IMR-90 (cell line): Measurements from ENCODE around the gene NAA15. TPM values are rescaled to one million over a fixed set of nuclear protein-coding genes. Genes with fewer than 3 reads are reported as not detected.

Experiments
- ATAC-seq: fragments of 200-7000 bp; cut with Tn5 transposase; 2 replicates; pipeline ENCODE4 v1.9.1; 2020; ENCODE audit warnings: low read depth, mild to moderate bottlenecking, moderate library complexity
- BruUV-seq: library from RNA; stranded (reverse); fragments of 400-500 nt; replicated peaks from 2 replicates; lab custom pipeline; 2021; lab: Mats Ljungman, UMichigan
- CTCF ChIA-PET: fragments of 300-600 bp; formaldehyde crosslinking; extraction: SDS; loops from one replicate; lab custom pipeline; 2021; ENCODE audit warnings: antibody characterized with exemption; lab: Yijun Ruan, JAX
- POLR2A ChIA-PET: fragments of 300-600 bp; sonication (Branson Sonifier 250); formaldehyde crosslinking; loops from one replicate; lab custom pipeline; 2022; ENCODE audit warnings: antibody characterized with exemption; ENCODE audit not compliant: unreplicated experiment; lab: Charles Lee
- DNase-seq: peaks from one replicate; pipeline ENCODE4 v3.0.0; 2013
- H2AFZ ChIP-seq: replicated peaks from 2 replicates; pipeline ENCODE3; 2013; ENCODE audit warnings: low read length, mild to moderate bottlenecking; ENCODE audit not compliant: poor library complexity
- H2AK5ac ChIP-seq: 2 replicates; pipeline ENCODE4 v1.6.1; 2013; ENCODE audit warnings: low read depth, low read length, inconsistent platforms
- H2AK9ac ChIP-seq: replicated peaks from 2 replicates; pipeline ENCODE3; 2013; ENCODE audit warnings: mild to moderate bottlenecking, low read depth, low read length, moderate library complexity; ENCODE audit not compliant: poor library complexity
- H2BK120ac ChIP-seq: 2 replicates; pipeline ENCODE4 v1.6.1; 2013; ENCODE audit warnings: low read depth, low read length, inconsistent platforms
- H2BK15ac ChIP-seq: 3 replicates; pipeline ENCODE4 v1.6.1; 2013; ENCODE audit warnings: low read depth, low read length, inconsistent platforms
- H2BK20ac ChIP-seq: 2 replicates; pipeline ENCODE4 v1.6.1; 2013; ENCODE audit warnings: low read depth, mild to moderate bottlenecking, inconsistent platforms, low read length, moderate library complexity
- H2BK5ac ChIP-seq: 2 replicates; pipeline ENCODE4 v1.6.1; 2013; ENCODE audit warnings: mild to moderate bottlenecking, low read depth, low read length, inconsistent platforms; ENCODE audit not compliant: poor library complexity, severe bottlenecking
- H3K14ac ChIP-seq: replicated peaks from 2 replicates; pipeline ENCODE4 v1.6.1; 2013; ENCODE audit warnings: low read depth, low read length, inconsistent platforms
- H3K18ac ChIP-seq: 2 replicates; pipeline ENCODE4 v1.6.1; 2013; ENCODE audit warnings: low read depth, low read length, control low read depth
- H3K23ac ChIP-seq: 2 replicates; pipeline ENCODE4 v1.6.1; 2013; ENCODE audit warnings: low read depth, low read length, inconsistent platforms
- H3K27ac ChIP-seq: 2 replicates; pipeline ENCODE4 v1.5.1; 2013; ENCODE audit warnings: mild to moderate bottlenecking, control low read depth, low read length; ENCODE audit not compliant: insufficient read depth
- H3K27me3 ChIP-seq: 2 replicates; pipeline ENCODE4 v1.6.1; 2013; ENCODE audit warnings: low read length; ENCODE audit not compliant: control insufficient read depth, insufficient read depth
- H3K36me3 ChIP-seq: 2 replicates; pipeline ENCODE4 v1.6.1; 2013; ENCODE audit warnings: low read length, mixed read lengths; ENCODE audit not compliant: control insufficient read depth, insufficient read depth
- H3K4ac ChIP-seq: 2 replicates; pipeline ENCODE4 v1.6.1; 2013; ENCODE audit warnings: low read depth, low read length, inconsistent platforms
- H3K4me1 ChIP-seq: 2 replicates; pipeline ENCODE4 v1.6.1; 2013; ENCODE audit warnings: low read length, mixed read lengths; ENCODE audit not compliant: control insufficient read depth, insufficient read depth
- H3K4me2 ChIP-seq: 2 replicates; pipeline ENCODE4 v1.6.1; 2013; ENCODE audit warnings: low read depth, mild to moderate bottlenecking, control low read depth, low read length, moderate library complexity
- H3K4me3 ChIP-seq: 2 replicates; pipeline ENCODE4 v1.5.1; 2013; ENCODE audit warnings: low read depth, mild to moderate bottlenecking, control low read depth, low read length, moderate library complexity; ENCODE audit not compliant: insufficient read depth
- H3K56ac ChIP-seq: 2 replicates; pipeline ENCODE4 v1.6.1; 2013; ENCODE audit warnings: low read length, inconsistent platforms; ENCODE audit not compliant: insufficient read depth; ENCODE audit errors: extremely low read depth
- H3K79me1 ChIP-seq, 2 experiments: 2 replicates each; pipeline ENCODE4 v1.6.1; 2013; ENCODE audit warnings: low read length in 2 of 2, inconsistent platforms in 1 of 2, low read depth in 1 of 2
- H3K9ac ChIP-seq: 2 replicates; pipeline ENCODE4 v1.6.1; 2013; ENCODE audit warnings: low read depth, low read length, control low read depth
- H3K9me1 ChIP-seq: 2 replicates; pipeline ENCODE4 v1.6.1; 2013; ENCODE audit warnings: low read length, inconsistent platforms; ENCODE audit not compliant: insufficient read depth
- H3K9me3 ChIP-seq: 2 replicates; pipeline ENCODE4 v1.6.1; 2013; ENCODE audit warnings: low read length; ENCODE audit not compliant: control insufficient read depth, insufficient read depth
- H4K20me1 ChIP-seq: 2 replicates; pipeline ENCODE4 v1.6.1; 2013; ENCODE audit warnings: low read length, inconsistent platforms; ENCODE audit not compliant: insufficient read depth
- H4K5ac ChIP-seq: 2 replicates; pipeline ENCODE4 v1.6.1; 2013; ENCODE audit warnings: mild to moderate bottlenecking, low read depth, low read length, control low read depth
- H4K8ac ChIP-seq, 2 experiments: 2 replicates each; pipeline ENCODE4 v1.6.1; 2013; ENCODE audit warnings: low read depth in 2 of 2, low read length in 2 of 2, control low read depth in 1 of 2, inconsistent platforms in 1 of 2
- H4K91ac ChIP-seq: 2 replicates; pipeline ENCODE4 v1.6.1; 2013; ENCODE audit warnings: low read depth, low read length, inconsistent platforms; ENCODE audit not compliant: insufficient read depth
- BHLHE40 ChIP-seq: fragments of 150-350 bp; IDR thresholded peaks from 2 replicates; pipeline ENCODE4 v1.6.1; 2016; ENCODE audit warnings: mild to moderate bottlenecking, low read depth, low read length
- CEBPB ChIP-seq: IDR thresholded peaks from 2 replicates; pipeline ENCODE4 v1.6.1; 2012; ENCODE audit warnings: low read depth, low read length, improper control_type of control experiment
- CTCF ChIP-seq: conservative IDR thresholded peaks from 2 replicates; pipeline ENCODE4 v1.5.1; 2012; ENCODE audit warnings: mild to moderate bottlenecking, low read depth, low read length, improper control_type of control experiment
- ELK1 ChIP-seq: fragments of 150-350 bp; IDR thresholded peaks from 2 replicates; pipeline ENCODE4 v1.6.1; 2016; ENCODE audit warnings: low read depth, mild to moderate bottlenecking, low read length, moderate library complexity, borderline replicate concordance
- FOS ChIP-seq: fragments of 150-350 bp; IDR thresholded peaks from 2 replicates; pipeline ENCODE4 v1.6.1; 2016; ENCODE audit warnings: low read depth, low read length
- MAFK ChIP-seq: IDR thresholded peaks from 2 replicates; pipeline ENCODE4 v1.6.1; 2012; ENCODE audit warnings: low read depth, low read length, improper control_type of control experiment
- MAZ ChIP-seq: IDR thresholded peaks from 2 replicates; pipeline ENCODE4 v1.6.1; 2012; ENCODE audit warnings: low read depth, mild to moderate bottlenecking, low read length, improper control_type of control experiment, moderate library complexity, borderline replicate concordance
- NFE2L2 ChIP-seq: fragments of 150-350 bp; IDR thresholded peaks from 2 replicates; pipeline ENCODE4 v1.6.1; 2016; ENCODE audit warnings: low read depth, mild to moderate bottlenecking, low read length
- POLR2A ChIP-seq: IDR thresholded peaks from 2 replicates; pipeline ENCODE4 v1.6.1; 2012; ENCODE audit warnings: mild to moderate bottlenecking, low read depth, low read length
- RAD21 ChIP-seq: IDR thresholded peaks from 2 replicates; pipeline ENCODE4 v1.6.1; 2012; ENCODE audit warnings: low read length, improper control_type of control experiment
- RCOR1 ChIP-seq: IDR thresholded peaks from 2 replicates; pipeline ENCODE4 v1.6.1; 2012; ENCODE audit warnings: mild to moderate bottlenecking, low read length, improper control_type of control experiment; ENCODE audit not compliant: insufficient replicate concordance
- dilution Hi-C: fragments of 300-500 bp; cut with HindIII; formaldehyde crosslinking; loops from one replicate; pipeline ENCODE4 v1.14.3; 2018; ENCODE audit warnings: low sequenced_read_pairs; ENCODE audit not compliant: unreplicated experiment
- in situ Hi-C: fragments of 300-500 bp; cut with MboI; formaldehyde crosslinking; loops from 3 replicates; pipeline ENCODE4 v1.14.3; 2019; ENCODE audit warnings: low sequenced_read_pairs, inconsistent platforms, mixed read lengths
- intact Hi-C: fragments of 100-400 bp; cut with micrococcal nuclease; formaldehyde crosslinking; loops from 2 replicates; pipeline ENCODE4 v1.10.0; 2022
- polyA plus RNA-seq, 3 experiments: library from polyadenylated mRNA; depleted of rRNA; stranded (reverse); fragments of >200 nt; gene quantifications; 2 replicates each; pipeline ENCODE4 v1.2.3, GENCODE V29; 2012; ENCODE audit warnings: low replicate concordance in 1 of 3
- total RNA-seq: library from RNA; depleted of rRNA; stranded (reverse); fragments of >200 nt; gene quantifications from 2 replicates; pipeline ENCODE4 v1.2.3, GENCODE V29; 2012

NAA15 gene
- total and polyA plus RNA-seq, 2 of the 4 experiments (the other 2 are of a cell fraction), result 11.0 to 43.4 TPM

GRCh38 chr4:139410312-139410711, 109.0 kb downstream of the NAA15 start:
- H3K4me2 ChIP-seq, result no peak overlapping the region
- DNase-seq (no peak), ATAC-seq (no peak)
- TF ChIP-seq FOS (no peak), NFE2L2 (no peak), CTCF (no peak), ELK1 (no peak), MAZ (no peak), MAFK (no peak), BHLHE40 (no peak), RCOR1 (no peak), CEBPB (no peak), RAD21 (no peak), POLR2A (no peak)
- no peaks in the 10 kb centered on the region for H3K27me3 ChIP-seq
- H3K27ac ChIP-seq, result no peak overlapping the region
- no TSS peak for BruUV-seq
- no peaks in the 10 kb centered on the region for H3K79me1 ChIP-seq
- POLR2A ChIA-PET, result no interaction called here
- H3K56ac ChIP-seq, result no peak overlapping the region
- H3K9me1 ChIP-seq, result no peaks in the 10 kb centered on the region
- no peak overlapping the region for H2AK9ac ChIP-seq
- no peak overlapping the region for H2BK20ac ChIP-seq
- no peak overlapping the region for H2BK120ac ChIP-seq
- no peak overlapping the region for H3K14ac ChIP-seq
- no peaks in the 10 kb centered on the region for H3K4me1 ChIP-seq
- no peak overlapping the region for H3K4me3 ChIP-seq
- no peak overlapping the region for H3K4ac ChIP-seq
- in situ Hi-C loops (no loop called here), dilution Hi-C loops (no loop called here), intact Hi-C loops (no loop called here)
- no peak overlapping the region for H2BK15ac ChIP-seq
- H3K36me3 ChIP-seq, result no peaks in the 10 kb centered on the region
- H4K5ac ChIP-seq, result no peak overlapping the region
- H2BK5ac ChIP-seq, result no peak overlapping the region
- H2AFZ ChIP-seq, result no peak overlapping the region
- H3K9ac ChIP-seq, result no peak overlapping the region
- no peak overlapping the region for H3K18ac ChIP-seq
- no peak overlapping the region for H3K23ac ChIP-seq
- CTCF ChIA-PET, result no interaction called here
- H4K8ac ChIP-seq, result no peak overlapping the region
- no peaks in the 10 kb centered on the region for H4K20me1 ChIP-seq
- H3K9me3 ChIP-seq, result no peaks in the 10 kb centered on the region
- no peak overlapping the region for H4K91ac ChIP-seq
- H2AK5ac ChIP-seq, result no peak overlapping the region
